IPS-20b (cell line): Measurements from ENCODE around the gene CACNA1B.

Experiments
- H3K27ac ChIP-seq: one replicate; pipeline ENCODE4 v1.5.1; 2013; ENCODE audit warnings: low read length
- H3K27me3 ChIP-seq: 2 replicates; pipeline ENCODE4 v1.6.1; 2013; ENCODE audit warnings: mild to moderate bottlenecking, low read length, inconsistent platforms; ENCODE audit not compliant: insufficient read depth
- H3K36me3 ChIP-seq: 2 replicates; pipeline ENCODE4 v1.6.1; 2013; ENCODE audit warnings: low read depth, mild to moderate bottlenecking, inconsistent platforms, low read length, moderate library complexity; ENCODE audit not compliant: insufficient read depth
- H3K4me1 ChIP-seq: 2 replicates; pipeline ENCODE4 v1.6.1; 2013; ENCODE audit warnings: mild to moderate bottlenecking, control low read depth, inconsistent platforms, low read length, moderate library complexity; ENCODE audit not compliant: insufficient read depth
- H3K4me3 ChIP-seq: 2 replicates; pipeline ENCODE4 v1.5.1; 2013; ENCODE audit warnings: mild to moderate bottlenecking, low read length, inconsistent platforms
- H3K9ac ChIP-seq: 2 replicates; pipeline ENCODE4 v1.6.1; 2013; ENCODE audit warnings: low read depth, mild to moderate bottlenecking, inconsistent platforms, low read length, moderate library complexity
- H3K9me3 ChIP-seq: 2 replicates; pipeline ENCODE4 v1.6.1; 2013; ENCODE audit warnings: mild to moderate bottlenecking, low read depth, low read length, inconsistent platforms; ENCODE audit not compliant: insufficient read depth

Gene CACNA1B

DNA sequence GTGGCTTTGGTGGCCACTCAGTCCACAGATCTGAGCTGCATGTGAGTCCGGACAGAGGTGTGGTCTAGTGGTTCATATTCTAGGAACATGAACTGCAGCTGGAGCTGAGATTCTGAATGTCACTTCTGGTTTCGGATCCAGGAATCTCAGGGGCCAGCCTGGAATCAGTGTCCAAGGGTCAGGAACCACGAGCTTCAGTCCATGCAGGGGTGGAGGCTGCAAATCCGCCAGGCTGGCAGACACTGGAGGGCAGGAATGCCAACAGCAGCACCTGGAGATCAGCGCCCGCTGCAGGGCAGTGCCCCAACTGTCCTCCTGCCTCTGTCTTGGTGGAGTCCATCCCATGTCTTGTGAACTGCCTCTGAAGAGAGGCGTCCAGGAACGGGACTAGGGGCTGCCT is 73.5 kb downstream of the CACNA1B start:
- Histone ChIP-seq H3K4me1 (no peaks in the 10 kb centered on the region), H3K9ac (no peak overlapping the region), H3K36me3 (no peaks in the 10 kb centered on the region), H3K9me3 (peaks cover 27% of the 10 kb centered on the region), H3K27ac (no peak overlapping the region), H3K4me3 (no peak overlapping the region), H3K27me3 (no peaks in the 10 kb centered on the region)

DNA sequence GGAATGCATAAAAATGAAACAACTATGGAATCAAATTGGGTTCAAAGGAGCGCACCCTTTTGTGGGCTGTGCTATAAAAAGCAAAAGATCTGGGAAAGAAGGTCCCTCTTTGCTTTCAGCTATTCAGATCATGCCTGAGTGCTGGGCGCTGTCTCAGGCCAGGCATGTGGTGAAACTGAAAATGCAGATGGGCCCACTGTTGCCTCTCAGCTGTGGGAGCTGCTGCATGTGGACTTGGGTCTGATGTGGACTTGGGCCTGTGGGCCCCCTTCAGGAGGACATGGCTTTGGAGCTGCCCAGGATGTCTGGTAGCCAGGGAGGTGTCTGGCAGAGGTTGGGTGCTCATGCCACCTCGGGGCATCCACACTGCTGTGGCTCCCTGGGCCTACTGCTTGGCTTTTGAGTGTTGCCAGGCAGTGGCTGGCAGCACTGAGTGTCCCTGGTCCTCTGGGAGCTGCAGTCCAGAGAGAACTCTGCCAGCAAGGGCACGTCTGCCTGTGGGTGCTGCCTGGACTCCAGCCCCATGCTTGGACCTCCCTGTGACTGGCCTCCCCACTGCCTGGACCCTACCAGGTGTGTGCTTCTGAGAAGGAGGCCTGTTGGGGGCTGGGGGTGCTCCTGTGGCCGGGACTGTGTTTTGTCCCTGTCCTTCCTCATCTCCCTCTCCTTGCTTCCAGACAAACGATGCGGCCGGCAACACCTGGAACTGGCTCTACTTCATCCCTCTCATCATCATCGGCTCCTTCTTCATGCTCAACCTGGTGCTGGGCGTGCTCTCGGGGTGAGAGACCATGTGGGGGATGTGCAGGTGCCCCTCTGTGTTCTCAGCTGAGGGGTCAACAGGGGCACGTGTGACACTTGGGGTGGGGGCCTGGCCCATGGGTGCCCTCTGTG is 74.3 kb downstream of the CACNA1B start:
- Histone ChIP-seq H3K9me3 (peaks cover 20% of the 10 kb centered on the region), H3K4me3 (no peak overlapping the region), H3K4me1 (no peaks in the 10 kb centered on the region), H3K27me3 (no peaks in the 10 kb centered on the region), H3K9ac (no peak overlapping the region), H3K27ac (no peak overlapping the region), H3K36me3 (no peaks in the 10 kb centered on the region)

DNA sequence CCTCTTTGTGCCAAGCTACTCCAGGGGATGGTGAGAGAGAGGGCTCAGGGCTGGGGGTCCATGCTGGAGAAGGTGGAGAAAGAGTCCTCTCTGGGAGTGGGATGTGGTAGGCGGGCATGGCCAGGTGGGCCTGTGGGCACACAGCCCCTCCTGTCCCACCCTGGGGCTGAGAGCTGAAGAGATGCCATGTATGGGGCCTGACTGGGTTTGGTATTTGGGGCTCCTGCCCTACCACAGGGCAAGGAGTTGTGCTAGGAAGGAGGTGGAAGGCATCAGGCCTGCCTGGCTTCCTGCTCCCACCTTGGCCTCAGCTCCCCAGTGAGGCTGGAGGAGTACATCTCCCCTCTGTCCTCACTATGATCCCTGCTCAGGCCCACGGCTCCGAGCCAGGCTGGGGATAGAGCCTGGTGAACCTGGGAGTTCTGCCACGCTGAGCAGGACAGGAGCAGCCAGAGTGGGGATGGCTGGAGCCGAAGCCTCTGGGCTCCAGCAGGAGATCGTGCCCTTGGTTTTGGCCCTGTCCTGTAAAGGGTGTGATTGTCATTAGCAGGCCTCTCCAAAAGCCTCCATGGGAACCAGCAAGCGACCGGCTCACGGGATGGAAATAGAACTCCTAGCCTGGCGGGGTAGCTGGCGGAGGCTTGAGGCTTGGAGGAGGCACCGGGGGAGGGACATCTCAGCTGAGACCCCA is 75.5 kb downstream of the CACNA1B start:
- no peak overlapping the region for H3K27ac ChIP-seq
- peaks cover 10% of the 10 kb centered on the region for H3K9me3 ChIP-seq
- H3K36me3 ChIP-seq, result no peaks in the 10 kb centered on the region
- H3K4me3 ChIP-seq, result no peak overlapping the region
- no peaks in the 10 kb centered on the region for H3K27me3 ChIP-seq
- no peak overlapping the region for H3K9ac ChIP-seq
- no peaks in the 10 kb centered on the region for H3K4me1 ChIP-seq

DNA sequence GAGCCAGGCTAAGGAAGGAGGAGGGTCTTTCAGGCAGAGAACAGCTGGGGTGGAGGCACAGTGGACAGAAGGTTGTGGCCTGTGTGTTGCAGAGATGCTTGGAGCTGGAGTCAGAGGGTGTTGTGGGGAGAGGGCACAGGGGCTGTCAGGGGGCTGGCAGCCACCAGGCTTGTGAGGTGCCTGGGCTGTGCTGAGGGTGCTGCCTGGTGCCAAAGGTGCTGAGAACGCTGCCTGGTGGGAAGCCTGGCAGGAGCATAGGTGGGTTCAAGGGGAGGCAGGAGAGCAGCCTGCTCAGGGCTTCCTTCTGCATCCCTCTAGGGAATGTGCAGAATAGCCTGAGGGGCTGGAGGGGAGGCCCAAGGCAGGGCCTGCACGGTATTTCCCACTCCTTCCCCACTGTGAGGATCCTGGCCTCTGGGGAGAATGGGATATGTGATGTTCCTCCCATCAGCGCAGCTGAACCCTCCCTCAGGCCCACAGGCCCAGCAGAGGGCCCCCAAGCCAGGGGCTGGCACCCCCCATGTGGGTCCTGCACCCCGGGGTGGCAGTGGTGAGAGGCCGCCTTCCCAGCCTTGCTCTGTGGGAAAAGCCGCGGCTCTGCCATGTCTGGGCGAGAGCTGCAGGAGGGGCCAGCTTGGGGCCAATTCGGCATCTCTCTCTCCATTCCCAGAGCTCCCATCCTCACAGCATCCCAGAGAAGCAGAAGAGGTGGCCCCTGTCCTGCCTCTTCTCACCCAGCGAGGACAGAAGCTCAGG is 76.3 kb downstream of the CACNA1B start:
- Histone ChIP-seq H3K27me3 (no peaks in the 10 kb centered on the region), H3K9ac (no peak overlapping the region), H3K9me3 (peaks cover 5% of the 10 kb centered on the region), H3K4me1 (no peaks in the 10 kb centered on the region), H3K27ac (no peak overlapping the region), H3K36me3 (no peaks in the 10 kb centered on the region), H3K4me3 (no peak overlapping the region)

DNA sequence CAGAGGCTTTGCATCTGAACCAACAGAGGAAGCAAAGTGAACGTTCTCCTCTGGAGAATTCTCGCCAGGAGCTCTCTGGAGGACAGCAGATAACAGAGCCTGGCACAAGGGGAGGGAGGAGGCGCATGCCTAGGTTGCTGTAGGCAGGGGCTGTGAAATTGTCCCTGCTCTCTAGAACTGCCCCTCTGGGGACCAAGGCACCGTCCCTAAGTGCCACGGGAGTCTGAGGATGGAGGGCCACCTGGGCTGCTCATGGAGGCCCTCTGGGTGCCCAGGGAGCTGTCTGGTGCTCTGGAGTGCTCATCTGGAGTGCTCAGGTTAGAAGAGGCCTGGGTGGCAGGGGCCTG is 77.6 kb downstream of the CACNA1B start:
- Histone ChIP-seq H3K4me1 (no peaks in the 10 kb centered on the region), H3K36me3 (no peaks in the 10 kb centered on the region), H3K4me3 (no peak overlapping the region), H3K27ac (no peak overlapping the region), H3K9me3 (no peaks in the 10 kb centered on the region), H3K9ac (no peak overlapping the region), H3K27me3 (no peaks in the 10 kb centered on the region)

DNA sequence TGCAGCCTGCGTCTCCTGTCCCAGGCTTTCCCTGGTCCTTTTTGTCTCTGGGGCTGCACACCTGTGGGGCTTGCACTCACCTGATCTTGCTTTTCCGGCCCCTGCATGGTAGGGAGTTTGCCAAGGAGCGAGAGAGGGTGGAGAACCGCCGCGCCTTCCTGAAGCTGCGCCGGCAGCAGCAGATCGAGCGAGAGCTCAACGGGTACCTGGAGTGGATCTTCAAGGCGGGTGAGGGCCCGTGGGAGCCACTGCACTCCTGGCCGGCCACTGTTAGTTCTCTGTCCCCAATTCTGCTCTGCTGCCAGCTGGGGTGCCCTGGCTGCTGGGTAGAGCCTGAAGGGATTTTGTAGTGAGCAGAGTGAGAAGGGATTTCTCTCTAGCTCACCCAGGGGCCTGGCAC is 78.0 kb downstream of the CACNA1B start:
- H3K9ac ChIP-seq, result no peak overlapping the region
- no peak overlapping the region for H3K4me3 ChIP-seq
- H3K36me3 ChIP-seq, result no peaks in the 10 kb centered on the region
- H3K27me3 ChIP-seq, result no peaks in the 10 kb centered on the region
- H3K27ac ChIP-seq, result no peak overlapping the region
- H3K4me1 ChIP-seq, result no peaks in the 10 kb centered on the region
- H3K9me3 ChIP-seq, result no peaks in the 10 kb centered on the region

DNA sequence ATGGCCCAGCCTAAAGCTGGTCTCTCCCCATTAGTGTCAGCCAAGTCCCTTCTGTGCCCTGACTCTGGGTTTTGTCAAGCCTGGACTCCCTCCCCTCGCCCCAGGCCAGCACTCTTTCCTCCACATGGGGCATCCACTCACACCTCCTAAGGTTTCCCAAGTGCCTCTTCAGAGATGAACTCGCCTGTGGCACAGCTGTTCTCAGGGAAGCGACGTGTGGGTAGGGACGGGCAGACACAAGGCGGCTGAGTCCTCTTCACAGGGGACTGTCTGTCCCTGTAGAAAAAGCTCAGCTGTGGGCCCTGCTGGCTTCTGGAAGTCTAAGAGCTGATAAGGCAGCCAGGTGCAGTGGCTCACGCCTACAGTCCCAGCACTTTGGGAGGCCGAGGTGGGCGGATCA is 78.5 kb downstream of the CACNA1B start:
- H3K4me3 ChIP-seq, result no peak overlapping the region
- H3K9me3 ChIP-seq, result no peaks in the 10 kb centered on the region
- no peak overlapping the region for H3K27ac ChIP-seq
- H3K36me3 ChIP-seq, result no peaks in the 10 kb centered on the region
- no peak overlapping the region for H3K9ac ChIP-seq
- no peaks in the 10 kb centered on the region for H3K27me3 ChIP-seq
- H3K4me1 ChIP-seq, result no peaks in the 10 kb centered on the region

DNA sequence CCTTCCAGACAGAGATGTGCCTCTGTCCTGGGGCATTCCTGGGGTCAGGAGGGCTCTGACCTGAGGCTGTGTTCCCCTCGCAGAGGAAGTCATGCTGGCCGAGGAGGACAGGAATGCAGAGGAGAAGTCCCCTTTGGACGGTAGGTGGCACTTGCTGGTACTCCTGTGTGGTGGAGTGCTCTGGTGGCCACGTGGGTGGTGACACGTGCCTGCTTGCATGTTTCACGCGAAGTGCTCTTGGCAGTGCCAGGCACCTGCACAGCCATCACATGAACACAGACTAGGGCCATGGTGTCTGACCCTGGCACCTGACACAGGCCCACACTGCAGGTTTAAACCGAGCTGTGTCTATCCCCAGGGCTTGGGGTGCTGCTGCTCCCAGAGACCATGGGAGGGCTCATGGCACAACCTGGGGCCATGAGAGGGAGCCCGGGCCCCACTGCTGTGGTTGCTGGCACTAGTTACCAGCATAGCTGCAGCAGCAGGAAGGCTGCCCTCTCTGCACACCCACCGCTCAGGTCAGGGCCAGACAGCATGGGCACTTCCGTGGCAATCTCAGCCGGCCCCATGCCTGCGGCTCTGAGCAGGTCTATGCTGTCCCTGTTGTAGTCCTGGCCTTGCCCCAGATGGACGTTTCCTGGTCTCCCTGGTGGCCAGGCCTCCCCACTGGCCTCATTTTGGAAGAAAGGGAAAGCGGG is 79.3 kb downstream of the CACNA1B start:
- H3K27me3 ChIP-seq, result no peaks in the 10 kb centered on the region
- no peaks in the 10 kb centered on the region for H3K36me3 ChIP-seq
- no peaks in the 10 kb centered on the region for H3K4me1 ChIP-seq
- no peak overlapping the region for H3K4me3 ChIP-seq
- H3K9ac ChIP-seq, result no peak overlapping the region
- H3K9me3 ChIP-seq, result no peaks in the 10 kb centered on the region
- H3K27ac ChIP-seq, result no peak overlapping the region

DNA sequence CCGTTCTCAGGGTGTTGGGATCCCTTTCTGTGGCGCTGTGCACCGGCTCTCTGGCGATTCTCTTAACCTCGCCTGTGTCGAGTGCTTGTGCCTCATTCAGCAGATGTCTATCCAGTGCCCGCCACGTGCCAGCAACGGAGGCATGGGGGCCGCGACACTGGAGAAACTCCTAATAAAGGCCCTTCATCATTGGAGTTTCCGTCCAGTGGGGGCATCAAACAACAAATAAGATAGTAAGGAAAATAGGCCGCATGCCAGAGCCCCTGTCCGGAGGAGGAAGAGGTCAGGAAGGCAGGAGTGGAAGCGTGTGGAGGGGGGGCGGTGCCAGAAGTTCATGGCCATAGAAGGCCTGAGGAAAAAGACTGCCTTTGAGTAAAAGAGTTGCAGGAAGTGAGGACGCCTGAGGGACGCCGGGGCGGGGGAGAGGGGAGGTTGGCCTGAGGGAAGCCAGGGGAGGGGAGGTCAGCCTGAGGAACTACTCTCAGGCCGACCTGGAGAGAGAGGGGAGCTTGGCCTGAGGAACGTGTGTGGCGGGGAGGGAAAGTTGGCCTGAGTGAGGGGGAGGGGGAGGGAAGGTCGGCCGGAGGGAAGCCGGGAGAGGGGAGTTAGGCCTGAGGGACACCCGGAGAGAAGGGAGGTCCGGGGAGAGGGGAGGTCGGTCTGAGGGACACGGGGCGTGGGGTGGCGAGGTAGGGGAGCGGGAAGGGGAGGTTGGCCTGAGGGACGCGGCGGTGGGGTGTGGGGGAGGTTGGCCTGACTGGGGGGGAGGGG is 82.2 kb downstream of the CACNA1B start:
- no peaks in the 10 kb centered on the region for H3K27me3 ChIP-seq
- no peak overlapping the region for H3K27ac ChIP-seq
- peak overlapping the region; percentile 18; the same call in 1 of the 2 replicates for H3K4me3 ChIP-seq
- no peak overlapping the region for H3K9ac ChIP-seq
- no peaks in the 10 kb centered on the region for H3K36me3 ChIP-seq
- no peaks in the 10 kb centered on the region for H3K9me3 ChIP-seq
- H3K4me1 ChIP-seq, result no peaks in the 10 kb centered on the region

DNA sequence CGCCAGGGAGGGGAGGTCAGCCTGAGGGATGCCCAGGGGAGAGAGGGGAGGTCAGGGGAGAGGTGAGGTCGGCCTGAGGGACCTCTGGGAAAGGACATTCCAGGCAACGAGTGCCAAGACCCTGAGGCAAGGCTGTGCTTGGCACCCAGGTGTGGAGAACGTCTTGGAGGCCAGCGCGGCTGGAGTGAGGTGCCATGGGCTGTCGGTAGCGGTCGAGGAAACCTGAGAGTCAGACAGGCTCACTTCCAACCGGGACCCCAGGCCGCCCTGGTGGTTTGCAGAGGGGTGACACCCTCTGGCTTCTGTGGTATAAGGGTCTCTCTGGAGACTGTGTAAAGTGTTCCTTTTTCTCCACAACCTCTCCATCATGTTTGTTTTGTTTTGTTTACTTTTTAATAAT is 82.9 kb downstream of the CACNA1B start:
- no peaks in the 10 kb centered on the region for H3K9me3 ChIP-seq
- H3K27ac ChIP-seq, result no peak overlapping the region
- H3K36me3 ChIP-seq, result no peaks in the 10 kb centered on the region
- H3K4me1 ChIP-seq, result no peaks in the 10 kb centered on the region
- H3K9ac ChIP-seq, result no peak overlapping the region
- H3K27me3 ChIP-seq, result no peaks in the 10 kb centered on the region
- H3K4me3 ChIP-seq, result peak overlapping the region; percentile 54; the same call in 1 of the 2 replicates

DNA sequence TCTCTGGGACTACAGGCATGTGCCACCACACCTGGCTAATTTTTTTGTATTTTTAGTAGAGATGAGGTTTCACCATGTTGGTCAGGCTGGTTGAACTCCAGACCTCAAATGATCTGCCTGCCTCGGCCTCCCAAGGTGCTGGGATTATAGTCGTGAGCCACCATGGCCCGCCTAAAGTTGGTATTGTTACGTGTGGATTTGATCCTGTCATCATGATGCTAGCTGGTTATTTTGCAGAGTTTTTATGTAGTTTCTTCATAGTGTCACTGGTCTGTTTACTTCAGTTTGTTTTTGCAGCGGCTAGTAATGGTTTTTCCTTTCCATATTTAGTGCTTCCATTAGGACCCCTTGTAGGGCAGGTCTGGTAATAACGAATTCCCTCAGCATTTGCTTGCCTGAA is 85.9 kb downstream of the CACNA1B start:
- no peaks in the 10 kb centered on the region for H3K4me1 ChIP-seq
- H3K27ac ChIP-seq, result no peak overlapping the region
- no peaks in the 10 kb centered on the region for H3K9me3 ChIP-seq
- no peak overlapping the region for H3K9ac ChIP-seq
- no peak overlapping the region for H3K4me3 ChIP-seq
- H3K27me3 ChIP-seq, result no peaks in the 10 kb centered on the region
- no peaks in the 10 kb centered on the region for H3K36me3 ChIP-seq
